Keratinocyte (primary cell): ENCODE results near the gene TENM3.

ENCODE experiments used
- EZH2 ChIP-seq: IDR thresholded peaks from one replicate; pipeline ENCODE4 v1.6.1; 2012; ENCODE audit warnings: inconsistent platforms, mild to moderate bottlenecking, low read length, moderate library complexity
- TF ChIP-seq, protein P1 (sequence below), 3 experiments: IDR thresholded peaks in 1 of 3; conservative IDR thresholded peaks in 1 of 3; optimal IDR thresholded peaks in 1 of 3; 2 replicates in 2 of 3; 3 replicates in 1 of 3; pipeline versions ENCODE3 to v1.5.1; 2011; ENCODE audit warnings: low read length in 3 of 3, mild to moderate bottlenecking in 3 of 3, moderate library complexity in 2 of 3, control low read depth in 1 of 3, inconsistent platforms in 1 of 3; ENCODE audit not compliant: insufficient read depth in 2 of 3; ENCODE audit errors: extremely low read depth in 1 of 3

DNA sequence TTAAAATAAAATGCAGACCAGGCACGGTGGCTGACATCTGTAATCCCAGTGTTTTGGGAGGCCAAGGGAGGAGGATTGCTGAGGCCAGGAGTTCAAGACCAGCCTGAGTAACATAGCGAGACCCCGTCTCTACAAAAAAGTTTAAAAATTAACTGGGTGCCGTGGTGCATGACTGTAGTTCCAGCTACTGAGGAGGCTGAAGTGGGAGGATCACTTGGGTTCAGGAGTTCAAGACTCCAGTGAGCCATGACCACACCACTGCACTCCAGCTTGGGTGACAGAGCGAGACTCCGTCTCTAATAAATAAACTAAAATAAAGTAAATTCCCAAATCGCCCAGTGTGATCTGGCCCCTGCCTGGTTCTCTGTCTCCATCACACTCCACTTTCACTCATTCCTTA, 43.7 kb downstream of the TENM3 start:
- TF ChIP-seq, protein P1, sequence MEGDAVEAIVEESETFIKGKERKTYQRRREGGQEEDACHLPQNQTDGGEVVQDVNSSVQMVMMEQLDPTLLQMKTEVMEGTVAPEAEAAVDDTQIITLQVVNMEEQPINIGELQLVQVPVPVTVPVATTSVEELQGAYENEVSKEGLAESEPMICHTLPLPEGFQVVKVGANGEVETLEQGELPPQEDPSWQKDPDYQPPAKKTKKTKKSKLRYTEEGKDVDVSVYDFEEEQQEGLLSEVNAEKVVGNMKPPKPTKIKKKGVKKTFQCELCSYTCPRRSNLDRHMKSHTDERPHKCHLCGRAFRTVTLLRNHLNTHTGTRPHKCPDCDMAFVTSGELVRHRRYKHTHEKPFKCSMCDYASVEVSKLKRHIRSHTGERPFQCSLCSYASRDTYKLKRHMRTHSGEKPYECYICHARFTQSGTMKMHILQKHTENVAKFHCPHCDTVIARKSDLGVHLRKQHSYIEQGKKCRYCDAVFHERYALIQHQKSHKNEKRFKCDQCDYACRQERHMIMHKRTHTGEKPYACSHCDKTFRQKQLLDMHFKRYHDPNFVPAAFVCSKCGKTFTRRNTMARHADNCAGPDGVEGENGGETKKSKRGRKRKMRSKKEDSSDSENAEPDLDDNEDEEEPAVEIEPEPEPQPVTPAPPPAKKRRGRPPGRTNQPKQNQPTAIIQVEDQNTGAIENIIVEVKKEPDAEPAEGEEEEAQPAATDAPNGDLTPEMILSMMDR (optimal IDR thresholded peaks at IDR 0.05 in 1 of 3, IDR thresholded peaks at IDR 0.05 in 1 of 3, conservative IDR thresholded peaks at IDR 0.05 in 1 of 3; ENCODE audit: extremely low read depth in 1 of 3, insufficient read depth in 2 of 3, low read length in 3 of 3): no peak
- no peak for TF ChIP-seq EZH2
